Islet of Langerhans (tissue), 1 donor: Measurements from ENCODE around the gene TNFRSF1B.

Experiments used
- FAIRE-seq: peaks from one replicate; lab custom pipeline; 2011; peaks lifted over from hg19 to GRCh38; lab: Jason Lieb, UNC

TNFRSF1B gene

GRCh38 chr1:12166834-12167492 lies at the start of gene TNFRSF1B:
Gene TNFRSF1B, plus strand, starts transcription at chr1:12166991. Its CDS starts 101 bp downstream, at chr1:12167092.
- no peak for FAIRE-seq

GRCh38 chr1:12121212-12122003 lies 45.4 kb upstream of the TNFRSF1B start:
- no peak for FAIRE-seq

DNA sequence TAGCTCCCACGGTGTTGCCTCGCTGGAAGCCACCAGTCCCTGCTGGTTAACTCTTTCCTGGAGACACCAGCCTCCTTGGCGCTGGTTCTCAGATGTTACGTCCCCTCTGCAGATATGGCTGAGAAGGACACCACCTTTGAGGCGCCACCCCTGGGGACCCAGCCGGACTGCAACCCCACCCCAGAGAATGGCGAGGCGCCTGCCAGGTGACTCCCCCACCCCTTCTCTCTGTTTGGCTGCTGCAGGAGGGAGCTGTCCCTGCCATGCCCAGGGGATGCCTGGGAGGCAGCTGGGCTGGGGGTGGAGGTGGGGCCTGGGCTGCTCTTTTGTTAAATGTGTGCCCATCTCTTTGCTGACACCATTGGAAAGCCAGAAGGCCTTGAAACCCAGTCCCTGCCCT lies 43.6 kb upstream of the TNFRSF1B start:
- FAIRE-seq, result no peak

GRCh38 chr1:12124693-12125421 lies 41.9 kb upstream of the TNFRSF1B start:
- FAIRE-seq, result peak; percentile 62

DNA sequence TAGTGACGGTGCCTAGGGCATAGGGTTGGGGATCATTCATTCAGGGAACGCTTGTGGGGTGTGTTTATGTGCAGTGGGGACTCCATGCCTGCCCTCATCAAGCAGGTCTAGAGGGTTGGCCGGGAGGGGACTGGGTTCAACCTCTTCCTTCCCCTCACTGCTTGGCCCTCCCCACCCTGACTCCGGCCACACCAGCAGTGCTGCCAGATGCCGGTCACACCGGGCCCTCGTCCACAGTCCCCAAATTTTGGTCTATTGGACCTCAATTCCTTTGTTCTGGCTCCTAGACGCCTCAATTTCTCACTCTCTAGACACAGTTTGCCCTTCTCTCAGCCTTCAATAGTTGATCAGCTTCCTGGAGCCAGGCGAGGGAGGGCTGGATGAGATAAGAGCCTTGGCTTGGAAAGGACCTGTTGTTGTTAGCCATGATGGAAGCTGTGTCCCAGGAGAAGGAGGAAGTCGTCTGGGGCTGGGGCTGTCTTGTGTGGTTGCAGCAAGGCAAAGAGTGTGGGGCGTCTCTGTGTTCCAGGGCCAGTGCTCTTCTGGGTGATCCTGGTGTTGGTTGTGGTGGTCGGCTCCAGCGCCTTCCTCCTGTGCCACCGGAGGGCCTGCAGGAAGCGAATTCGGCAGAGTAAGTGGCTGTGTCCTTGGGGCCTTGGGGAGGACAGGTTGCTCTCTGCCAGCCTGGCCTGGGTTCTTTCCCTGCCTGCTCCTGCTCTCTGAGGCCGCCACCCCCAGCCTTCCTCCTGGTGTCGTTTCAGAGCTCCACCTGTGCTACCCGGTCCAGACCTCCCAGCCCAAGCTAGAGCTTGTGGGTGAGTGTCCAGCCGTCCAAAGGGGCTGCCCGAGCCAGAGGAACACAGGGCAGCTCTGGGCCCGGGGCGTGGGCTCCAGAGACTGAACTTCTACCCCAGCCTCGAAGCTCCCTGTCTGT lies 41.1 kb upstream of the TNFRSF1B start:
- no peak for FAIRE-seq

DNA sequence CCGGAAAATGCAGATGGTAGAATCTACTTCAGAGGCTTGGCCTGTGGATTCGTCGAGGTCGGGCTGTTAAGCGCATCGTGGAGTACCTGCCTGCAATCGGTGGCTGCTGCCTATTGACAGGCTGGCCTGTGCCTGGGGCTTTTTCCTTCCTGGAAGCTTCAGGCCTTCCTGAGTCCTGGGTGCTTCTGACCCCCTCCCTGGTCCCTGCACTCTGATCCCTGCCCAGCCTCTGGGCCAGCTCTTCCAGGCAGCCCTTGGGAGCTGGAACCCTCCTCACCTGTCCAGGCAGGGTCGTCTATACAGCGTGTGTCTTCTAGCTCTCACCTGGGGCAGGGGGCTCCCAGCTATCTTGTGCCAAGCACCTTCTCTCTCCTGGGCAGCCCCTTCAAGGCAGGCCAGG lies 40.0 kb upstream of the TNFRSF1B start:
- FAIRE-seq, result no peak

DNA sequence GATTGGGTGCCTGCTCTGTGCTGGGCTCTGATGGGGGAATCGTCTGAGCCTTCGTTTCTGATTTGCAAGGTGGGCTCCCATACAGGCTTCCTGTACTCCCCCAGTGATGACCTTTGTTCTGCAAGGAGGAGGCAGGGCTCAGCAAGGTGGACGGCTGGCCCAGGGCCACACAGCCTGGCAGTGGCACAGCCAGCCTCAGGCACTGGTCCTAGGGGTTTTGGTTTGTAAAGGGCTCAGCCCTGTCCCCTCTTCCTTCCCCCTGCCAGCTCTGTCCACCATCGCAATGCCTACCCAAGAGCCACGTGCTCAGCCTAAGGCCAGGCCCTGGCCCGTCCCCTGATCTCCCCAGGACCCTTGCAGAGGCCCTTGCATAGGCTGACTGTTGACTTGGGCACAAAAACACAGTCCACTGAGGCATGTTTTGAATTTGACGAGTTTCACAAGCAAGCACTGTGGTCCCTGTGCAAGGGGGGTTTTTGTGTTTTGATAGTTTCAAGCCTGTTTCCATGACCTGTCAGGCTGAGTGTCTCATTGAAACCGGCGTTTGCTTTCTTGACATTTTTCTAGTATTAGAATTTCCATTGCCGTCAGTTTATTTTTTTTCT lies 39.5 kb upstream of the TNFRSF1B start:
- no peak for FAIRE-seq

DNA sequence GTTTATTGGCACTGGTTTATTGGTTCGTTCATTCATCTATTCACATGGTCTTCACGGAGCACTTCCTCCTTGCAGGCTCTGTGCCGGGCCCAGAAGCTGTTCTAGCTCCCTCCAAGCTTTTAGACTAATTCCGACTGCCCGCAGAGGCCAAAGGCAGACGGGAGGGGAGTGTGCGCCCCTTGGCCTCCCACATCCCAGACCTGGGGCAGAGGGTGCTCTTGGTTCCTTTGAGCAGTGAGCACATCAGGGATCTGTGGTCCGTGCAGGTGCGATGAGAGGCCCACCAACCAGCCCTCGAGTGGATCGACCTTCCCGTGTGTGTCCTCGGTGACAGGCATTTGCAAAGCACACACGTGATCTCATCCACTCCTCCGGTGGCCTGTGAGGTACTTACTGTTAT lies 38.7 kb upstream of the TNFRSF1B start:
- no peak for FAIRE-seq

GRCh38 chr1:12129624-12130023 lies 37.2 kb upstream of the TNFRSF1B start:
- FAIRE-seq, result no peak

DNA sequence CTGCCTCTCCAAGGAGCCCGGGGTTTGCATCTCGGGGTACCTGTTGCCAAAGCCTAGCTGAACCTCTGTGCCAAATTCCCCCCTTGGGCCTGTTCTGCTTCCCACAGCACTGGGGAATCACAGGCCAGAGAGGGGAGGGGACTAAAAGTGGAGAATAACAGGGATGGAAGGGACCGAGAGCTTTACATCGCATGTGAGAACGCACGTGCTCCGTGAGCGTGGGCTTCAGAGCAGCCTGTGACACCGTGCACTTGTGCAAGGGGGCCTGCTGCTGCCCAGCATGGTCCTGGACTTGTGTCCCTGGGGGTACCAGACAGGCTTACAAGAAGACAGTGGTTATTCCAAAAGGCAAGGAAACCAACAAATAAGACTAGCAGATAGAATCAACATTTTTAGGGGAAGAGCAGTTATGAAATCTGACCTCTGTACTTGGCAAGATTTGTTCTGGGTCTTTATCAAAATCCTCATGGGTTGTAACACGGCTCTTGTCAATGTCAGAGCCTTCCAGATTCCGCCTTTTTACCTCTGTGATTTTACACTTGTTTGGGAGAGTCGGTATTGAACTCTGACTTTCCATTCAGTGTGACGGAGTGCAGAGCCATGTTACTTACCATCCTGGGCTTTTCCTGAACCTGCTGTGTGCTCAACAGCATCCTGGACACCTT lies 36.2 kb upstream of the TNFRSF1B start:
- no peak for FAIRE-seq

DNA sequence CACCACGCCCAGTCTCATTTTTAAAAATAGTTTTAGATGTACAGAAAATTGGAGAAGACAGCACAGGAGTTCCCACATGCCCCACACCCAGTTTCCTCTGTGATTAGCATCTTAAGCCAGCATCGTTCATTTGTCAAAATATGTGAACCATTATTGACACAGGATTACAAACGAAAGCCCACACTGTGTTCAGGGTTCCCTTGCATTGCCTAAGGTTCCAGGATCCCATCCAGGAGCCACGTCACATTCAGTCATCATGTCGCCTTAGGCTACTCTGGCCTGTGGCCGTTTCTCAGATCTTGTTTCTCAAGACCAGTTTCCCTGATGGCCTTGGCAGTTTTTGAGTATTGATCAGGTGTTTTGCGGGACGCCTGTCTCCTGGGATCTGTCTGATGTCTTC lies 34.7 kb upstream of the TNFRSF1B start:
- FAIRE-seq, result no peak

GRCh38 chr1:12134716-12135115 lies 32.1 kb upstream of the TNFRSF1B start:
- no peak for FAIRE-seq

DNA sequence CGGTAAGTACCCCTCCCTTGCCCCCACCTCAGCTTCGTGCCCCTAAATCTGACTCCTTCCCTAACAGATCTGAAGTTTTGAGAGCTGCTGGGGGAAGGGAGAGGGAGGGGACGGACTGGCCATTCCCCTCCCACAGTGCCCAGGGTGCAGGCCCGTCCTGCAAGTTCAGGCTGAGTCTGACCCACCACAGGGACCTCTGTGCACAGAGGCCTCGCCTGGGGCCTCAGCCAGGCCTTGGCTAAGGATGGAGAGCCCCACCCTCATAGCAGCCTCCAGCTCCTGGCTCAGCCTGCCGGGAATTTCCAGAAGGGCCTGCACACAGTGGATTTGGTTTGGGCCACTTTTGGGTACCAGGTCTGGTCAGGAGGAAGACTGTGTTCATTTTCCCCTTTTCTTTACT lies 31.2 kb upstream of the TNFRSF1B start:
- FAIRE-seq, result no peak

DNA sequence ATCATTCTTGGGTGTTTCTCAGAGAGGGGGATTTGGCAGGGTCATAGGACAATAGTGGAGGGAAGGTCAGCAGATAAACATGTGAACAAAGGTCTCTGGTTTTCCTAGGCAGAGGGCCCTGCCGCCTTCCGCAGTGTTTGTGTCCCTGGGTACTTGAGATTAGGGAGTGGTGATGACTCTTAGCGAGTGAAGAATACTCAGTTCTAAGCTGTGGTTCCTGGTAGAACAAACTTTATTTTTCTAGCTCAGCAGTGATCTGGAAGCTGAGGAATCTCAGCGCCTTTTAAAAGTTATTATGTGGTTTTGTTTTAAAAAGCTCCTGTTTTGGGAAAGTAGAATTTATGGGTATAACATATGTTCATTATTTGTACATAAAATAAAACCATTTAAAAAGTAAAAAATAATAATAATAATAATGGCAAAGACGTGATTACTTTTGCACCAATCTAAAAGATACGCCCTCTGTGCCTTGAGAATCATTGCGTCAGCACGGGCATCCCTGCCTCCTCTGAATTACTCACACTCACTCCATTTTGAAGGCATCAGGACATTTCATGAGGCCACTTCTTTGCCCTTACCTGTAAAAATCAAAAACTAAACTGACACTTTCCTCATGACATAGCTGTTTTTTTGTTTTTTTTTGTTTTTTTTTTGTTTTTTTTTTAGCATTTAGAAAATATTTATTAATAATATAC lies 29.7 kb upstream of the TNFRSF1B start:
- no peak for FAIRE-seq

DNA sequence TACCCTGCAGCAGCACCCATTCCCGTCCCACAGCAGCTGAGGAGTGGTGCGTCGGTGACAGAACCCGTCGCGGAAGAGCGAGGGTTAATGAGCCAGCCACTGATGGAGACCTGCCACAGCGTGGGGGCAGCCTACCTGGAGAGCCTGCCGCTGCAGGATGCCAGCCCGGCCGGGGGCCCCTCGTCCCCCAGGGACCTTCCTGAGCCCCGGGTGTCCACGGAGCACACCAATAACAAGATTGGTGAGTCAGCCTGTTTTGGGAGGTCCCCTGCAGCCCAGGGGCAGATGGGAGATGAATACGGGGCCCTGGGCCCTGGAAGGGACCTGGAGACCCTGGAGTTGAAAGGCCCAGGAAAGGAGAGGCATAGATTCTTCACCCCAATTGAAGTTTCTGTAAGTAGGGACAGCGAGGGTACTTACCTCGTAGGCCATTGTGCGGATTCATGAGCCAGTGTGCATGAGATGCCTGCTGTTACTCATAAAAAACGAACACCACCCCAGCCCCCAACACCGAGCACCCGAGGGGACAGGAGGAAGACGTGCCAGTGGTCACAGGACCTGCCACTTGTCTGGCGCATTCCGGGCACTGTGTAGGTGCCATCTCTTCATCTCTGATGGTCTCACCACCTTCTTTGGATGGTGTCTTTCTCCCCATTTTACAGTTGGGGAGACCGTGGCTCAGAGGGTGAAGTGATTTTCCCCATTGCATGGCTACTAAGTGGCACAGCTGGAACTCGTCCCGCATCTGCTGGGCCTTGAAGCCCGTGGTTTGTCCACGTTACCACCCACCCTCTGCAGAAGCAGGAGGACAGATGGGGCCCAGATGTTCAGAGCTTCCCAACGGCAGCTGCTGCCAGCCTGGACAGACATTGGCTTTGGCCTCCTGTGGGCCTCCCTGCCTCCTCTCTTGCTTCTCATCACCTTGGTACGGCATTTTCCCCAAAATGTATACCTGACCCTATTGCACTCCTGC lies 28.3 kb upstream of the TNFRSF1B start:
- no peak for FAIRE-seq

- no peak for FAIRE-seq
Observed at GRCh38 chr1:12140016-12140415, 26.8 kb upstream of the TNFRSF1B start.

GRCh38 chr1:12140515-12141162 lies 26.2 kb upstream of the TNFRSF1B start:
- FAIRE-seq, result no peak

DNA sequence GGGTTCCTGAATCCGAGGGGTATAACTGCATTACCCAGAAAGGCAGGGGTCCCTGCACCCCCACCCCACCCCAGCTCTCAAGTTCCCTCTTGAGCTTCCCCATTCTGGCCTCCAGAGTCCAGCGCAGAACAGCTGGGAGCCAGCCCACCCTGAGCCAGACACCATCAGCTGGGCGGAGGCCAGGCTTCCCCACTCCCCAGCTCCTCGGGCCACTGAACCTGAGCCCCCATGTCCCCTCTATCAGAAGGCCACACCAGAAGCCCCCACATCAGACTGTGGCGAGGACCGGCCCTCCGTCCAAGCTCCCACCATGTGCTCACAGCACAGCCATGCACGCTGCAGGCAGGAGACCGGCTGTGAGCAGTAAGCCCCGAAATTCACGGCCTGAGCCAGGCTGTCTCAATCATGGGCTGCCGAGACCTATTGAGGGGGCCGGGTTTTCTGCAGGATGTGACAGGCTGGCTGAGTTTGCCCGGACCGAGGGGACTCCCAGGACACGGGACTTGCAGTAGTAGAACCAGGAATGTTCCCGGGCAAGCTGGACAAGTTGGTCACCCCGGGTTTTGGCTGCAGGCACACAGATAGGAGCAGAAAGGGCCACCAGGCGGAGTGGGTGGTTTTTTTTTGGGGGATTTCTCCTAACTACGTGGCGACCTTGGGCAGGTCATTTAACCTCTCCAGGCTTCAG lies 25.5 kb upstream of the TNFRSF1B start:
- no peak for FAIRE-seq
